NCI-H187 treated with DMSO at 0.1 percent for 48 hours (cell line): ENCODE data around the gene HOXC9.

Experiments used
- DNase-seq: peaks from one replicate; lab custom pipeline; 2025; lab: John Stamatoyannopoulos, UW

HOXC9 gene

DNA sequence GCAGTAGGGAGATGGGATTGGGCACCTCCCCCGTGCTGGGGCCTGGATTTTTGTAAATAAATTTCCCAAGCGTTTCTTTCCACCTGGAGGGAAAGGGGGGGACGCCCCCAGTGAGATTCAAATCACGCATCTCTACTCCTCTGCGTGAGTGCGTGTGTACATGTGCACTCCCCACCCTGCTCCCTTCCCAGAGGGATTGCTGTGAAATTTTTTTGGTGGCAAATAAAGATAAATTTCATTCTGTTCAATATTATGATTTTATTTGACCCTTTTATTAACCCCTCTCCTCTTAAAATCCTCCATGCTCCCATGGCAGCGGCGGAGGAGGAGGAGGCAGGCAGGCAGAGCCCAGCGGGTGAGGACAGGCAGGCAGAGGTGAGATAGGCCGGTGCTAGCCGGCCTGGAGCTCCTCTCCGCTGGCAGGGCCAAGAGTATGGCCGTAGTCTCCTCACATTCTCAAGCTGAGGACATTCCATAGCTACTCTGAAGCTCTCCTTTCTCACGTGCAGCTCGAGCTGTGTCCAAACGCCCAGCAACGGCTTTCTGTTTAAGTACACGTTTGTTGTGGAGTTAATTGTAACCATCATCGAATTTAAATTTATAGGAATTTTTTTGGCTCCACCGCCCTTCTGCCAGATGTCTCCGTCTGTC is 23.7 kb upstream of the HOXC9 start:
- no peak for DNase-seq

DNA sequence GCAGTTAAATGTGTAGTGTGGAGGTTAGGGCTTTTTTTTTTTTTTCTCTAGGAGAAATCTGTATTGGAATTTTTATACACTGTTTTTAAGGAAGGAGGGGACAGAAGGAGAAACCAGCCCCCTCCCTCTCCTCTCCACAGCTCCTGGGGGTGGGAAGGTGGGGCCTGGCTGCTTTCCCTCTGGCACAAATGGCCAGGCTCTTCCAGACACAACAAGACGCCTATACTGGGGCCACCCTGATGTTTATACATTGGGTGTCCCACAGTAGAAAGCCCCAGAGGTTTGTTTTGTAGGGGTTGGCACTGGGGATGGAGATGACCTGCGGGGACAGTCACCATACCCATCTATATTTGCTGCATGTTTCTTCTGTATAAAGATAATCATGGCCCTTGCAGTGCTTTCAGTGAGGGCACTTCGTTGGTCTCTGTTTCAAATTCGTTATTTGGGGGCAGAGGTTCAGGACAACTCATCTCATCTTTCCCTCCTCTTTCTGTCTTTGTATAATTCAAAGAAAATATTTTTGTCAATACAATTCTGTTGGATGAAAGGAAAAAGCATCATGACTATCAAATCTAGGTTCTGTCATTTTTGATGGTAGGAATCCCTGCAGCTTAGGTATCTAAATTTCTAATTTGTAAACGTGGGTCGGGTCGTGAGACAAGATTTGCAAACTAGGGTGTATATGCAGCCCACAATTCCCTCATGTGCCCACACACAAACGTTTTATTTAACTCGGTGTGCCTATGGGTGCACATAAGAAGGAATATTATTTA is 23.0 kb upstream of the HOXC9 start:
- DNase-seq: no peak

DNA sequence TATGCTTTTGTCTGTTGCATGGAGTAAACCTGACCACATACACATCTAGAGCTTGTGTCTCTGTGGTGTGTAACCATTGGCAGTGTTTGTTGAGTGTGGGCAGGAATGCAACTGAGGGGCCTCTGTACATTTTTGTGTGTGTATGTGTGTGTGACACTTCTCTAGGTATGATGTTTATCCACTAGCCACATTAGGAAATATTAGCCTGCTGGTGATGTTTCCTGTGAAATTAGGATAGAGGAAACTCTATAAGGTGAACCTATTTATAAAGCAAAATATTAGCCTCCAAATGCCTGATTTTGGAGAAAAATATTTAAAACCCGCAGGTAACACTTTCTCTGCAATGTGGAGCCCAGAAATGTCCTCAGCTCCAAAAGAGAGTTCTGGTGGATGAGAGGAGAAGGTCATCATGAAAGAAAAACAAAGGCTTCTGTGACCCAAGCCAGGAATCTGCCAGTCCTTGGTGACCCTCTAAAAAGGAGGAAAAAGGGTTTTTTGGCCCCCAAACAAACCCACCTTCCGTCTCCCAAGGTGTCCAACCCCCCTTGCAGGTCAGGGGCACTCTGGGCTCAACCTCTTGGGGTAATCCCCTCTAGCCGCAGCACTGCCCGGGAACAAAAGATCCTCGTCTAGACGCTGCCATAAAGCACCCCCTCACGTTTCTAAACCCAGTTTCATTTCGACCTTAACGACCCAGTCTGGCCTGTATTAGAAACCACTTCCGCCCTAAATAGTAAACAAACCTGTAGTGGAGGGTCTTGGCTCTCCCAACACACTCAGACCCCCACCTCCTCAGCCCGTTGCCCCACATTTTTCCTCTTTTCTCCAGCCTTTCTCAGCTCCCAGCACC is 22.1 kb upstream of the HOXC9 start:
- no peak for DNase-seq

DNA sequence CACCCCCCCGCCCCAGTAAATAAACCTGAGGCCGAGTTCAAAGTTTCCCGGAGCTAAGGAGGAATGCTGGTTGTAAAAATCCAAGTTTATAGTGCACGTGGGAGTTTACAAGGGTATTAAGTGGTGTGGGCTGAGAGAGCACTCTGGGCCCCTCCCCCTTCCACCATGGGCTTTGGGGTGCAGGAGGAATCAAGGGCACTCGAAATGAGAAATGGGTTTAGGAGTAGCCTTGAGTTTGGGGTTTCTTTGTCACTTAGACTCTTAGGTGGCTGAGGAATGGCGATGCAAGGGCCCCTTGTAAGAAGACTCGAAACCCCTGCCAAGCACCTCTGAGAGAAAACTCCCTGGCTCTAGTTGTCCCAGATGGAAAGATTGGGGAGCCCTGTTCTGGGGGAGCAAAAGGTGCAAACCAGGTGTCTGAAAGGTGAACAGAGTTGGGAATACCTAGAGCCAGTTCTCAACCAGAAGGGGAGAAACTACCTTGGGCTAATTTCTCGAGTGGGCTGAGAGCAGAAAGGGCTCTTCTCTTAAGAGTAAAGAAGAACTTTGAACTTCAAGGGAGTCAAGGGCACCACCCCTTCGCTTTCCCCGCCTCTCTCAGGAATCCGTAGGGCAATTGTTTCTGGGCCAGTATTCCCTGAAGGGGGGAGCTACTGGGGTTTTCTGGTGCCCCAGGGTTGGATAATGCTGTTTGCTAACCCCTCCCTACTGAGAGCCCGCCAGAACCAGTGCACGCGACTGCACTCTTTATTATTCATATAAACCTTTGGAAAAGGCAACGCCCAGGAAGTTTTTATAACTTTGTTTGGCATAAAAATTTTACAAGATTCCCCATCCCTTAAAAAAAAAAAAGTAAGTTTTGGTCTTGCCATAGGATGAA is 21.2 kb upstream of the HOXC9 start:
- DNase-seq: no peak

DNA sequence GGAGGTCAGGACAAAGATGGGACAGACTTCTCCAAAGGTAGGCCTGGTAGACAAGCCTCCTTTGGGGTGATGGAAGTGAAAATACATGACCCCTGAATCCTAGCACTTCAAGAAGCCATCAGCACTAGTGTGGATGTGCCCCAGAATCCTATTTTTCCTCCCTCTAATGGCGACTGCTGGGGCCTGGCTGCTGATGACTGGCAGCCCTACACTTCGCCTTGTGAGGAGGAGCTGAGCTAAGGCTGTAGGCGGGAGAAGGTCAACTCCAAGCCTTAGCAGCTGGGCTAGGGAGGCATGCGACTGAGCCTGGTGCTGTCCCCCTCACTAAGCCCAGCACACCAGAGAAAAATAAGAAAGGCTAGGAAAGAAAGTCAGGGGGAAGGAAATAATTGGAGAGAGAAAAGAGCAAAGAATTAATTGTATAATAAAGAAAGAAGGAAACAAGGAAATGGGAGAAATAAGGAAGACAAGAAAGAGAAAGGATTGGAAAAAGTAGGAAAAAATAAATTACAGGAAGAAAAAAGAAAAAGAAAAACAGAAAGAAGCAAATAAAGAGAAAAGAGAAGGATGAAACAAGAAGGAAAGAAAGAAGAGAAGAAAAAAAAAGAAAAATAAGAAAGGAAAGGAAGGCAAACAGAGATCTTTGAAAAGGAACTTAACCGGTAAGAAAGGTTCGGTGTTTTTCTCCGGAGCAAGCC is 19.7 kb upstream of the HOXC9 start:
- no peak for DNase-seq

DNA sequence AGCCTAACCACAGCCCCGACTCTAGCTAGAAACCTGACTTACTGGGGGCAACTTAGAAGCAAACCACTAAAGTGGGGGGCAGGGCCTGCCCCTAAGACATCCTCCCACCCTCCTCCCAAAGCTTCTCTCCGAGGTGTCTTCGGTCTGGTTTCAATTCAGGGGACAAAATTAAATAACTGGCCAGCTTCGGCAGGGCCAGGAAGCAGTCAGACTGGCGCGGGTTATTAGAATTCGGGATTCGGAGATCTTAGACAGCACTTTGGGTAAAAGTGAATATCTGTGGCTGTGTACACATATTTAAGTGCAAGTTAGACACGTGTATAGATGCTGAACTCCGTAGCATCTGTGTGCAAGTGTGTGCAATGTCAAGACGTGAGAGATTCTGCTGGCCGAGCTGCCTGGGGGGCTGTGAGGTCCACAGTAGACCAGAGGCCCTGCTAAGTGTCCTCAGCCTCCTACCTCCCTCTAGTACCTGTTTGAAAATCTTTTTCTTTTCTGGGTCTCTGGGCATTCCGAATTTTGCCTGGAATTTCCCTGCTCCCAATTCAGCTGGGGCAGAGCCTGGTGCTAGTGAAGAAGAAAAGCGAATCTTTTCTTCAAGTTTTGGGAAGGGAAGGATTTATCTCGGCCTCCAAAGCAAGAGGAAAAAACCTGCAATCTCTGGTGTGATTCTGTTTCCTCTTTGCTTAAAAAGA is 19.0 kb upstream of the HOXC9 start:
- no peak for DNase-seq

- no peak for DNase-seq
These were observed 18.1 kb upstream of the HOXC9 start for GRCh38 chr12:53981634-53982565.

DNA sequence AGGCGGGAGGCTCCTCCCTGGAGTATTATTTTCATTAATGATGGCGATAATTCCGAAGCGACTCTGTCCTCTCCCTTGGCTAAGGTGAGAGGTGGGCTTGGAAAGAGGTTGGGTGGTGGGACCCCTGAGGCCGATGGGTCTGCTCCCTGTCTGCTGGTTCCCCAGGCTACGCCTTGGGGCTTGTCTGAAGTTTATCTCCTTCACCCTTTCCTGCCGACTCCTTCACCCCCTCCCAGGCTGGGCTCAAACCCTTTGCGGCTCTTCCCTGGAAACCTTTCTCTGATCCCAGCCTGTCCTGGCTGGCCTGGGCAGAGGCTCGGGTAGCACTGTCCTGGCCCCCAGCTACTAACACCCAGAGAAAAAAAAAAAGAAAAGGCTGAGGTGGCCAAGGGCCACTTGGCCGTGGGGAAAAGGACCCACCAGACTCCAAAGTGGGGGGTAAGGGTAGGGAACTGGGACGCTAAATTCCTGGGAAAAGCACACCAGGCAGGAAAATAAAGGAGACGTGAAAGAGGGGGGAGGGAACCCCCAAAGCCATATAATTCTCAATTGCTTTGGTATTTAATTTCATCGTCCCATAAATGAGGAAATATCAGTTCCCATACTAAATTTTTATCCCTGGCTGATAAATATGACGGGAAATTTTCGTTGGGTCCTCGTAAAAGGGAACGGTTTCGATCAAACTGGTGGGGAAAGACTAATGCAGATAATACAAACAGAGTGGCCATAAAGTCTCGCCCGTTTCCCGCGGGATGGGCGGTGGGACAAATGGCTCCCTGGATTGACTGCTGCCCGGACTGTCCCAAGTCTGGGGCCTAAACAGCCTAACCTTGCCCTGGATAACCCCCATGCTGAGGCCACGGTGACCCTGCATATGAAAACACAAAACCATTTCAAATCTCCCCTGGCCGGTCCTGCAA is 17.1 kb upstream of the HOXC9 start:
- no peak for DNase-seq

DNA sequence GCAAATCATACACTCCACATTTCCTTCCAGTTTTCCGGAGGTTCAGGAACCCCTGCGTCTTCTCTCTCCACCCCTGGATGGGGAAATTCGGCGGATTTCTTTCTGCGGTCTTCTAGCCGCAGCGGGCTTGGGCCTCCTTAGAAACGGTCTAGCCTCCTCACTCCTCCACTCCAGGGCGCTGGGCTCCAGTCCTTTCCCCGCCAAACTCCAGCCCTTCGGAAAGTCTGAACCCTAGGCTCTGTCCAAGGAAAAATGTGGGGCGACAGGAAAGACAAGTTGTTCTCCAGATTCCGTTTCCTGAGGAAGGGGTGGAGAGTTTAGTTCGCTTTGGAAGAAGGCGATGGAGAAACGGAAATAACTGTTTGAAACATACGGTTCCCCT is 16.4 kb upstream of the HOXC9 start:
- no peak for DNase-seq

DNA sequence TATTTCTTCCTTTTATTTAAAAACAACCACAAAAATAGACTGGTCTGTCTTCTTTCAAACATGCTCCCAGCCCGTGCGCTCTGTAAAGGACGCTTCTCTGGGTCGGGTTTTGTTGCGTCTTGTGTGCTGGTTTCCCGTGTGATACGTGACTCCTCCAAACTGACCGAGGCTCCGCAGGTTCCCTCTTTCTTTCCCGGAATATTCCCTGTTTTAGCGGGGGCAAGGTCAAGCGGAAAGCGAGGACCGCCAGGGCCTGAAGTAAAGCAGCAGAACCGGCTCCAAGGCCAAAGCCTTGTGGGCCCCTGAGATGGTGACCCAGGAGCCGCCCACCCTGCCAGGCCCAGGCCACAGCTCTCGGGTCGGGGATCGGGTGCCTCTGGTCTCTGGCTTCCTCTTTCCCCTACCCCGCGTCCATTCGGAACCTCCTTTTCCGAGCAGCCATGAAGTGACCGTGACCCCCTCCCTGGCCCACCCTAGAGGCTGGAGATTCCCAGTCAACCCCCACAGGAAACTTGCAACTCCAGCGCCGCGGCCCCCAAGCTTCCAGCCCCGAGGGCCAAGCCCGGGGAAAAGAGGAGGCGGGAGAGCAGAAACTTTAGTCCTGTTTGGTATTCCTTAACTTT is 15.9 kb upstream of the HOXC9 start:
- DNase-seq: no peak

GRCh38 chr12:53984901-53985691 is 14.9 kb upstream of the HOXC9 start, which contains the start of gene HOXC10:
HOXC10 (plus strand) TSS chr12:53985146; CDS start chr12:53985260, 114 bp downstream.
- peak; percentile 94 for DNase-seq

DNA sequence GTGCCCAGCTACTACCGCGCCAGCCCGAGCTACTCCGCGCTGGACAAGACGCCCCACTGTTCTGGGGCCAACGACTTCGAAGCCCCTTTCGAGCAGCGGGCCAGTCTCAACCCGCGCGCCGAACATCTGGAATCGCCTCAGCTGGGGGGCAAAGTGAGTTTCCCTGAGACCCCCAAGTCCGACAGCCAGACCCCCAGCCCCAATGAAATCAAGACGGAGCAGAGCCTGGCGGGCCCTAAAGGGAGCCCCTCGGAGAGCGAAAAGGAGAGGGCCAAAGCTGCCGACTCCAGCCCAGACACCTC is 14.3 kb upstream of the HOXC9 start:
- DNase-seq: no peak

- no peak for DNase-seq
These were observed 13.8 kb upstream of the HOXC9 start for GRCh38 chr12:53985994-53986685.

GRCh38 chr12:53986686-53987483 is 13.1 kb upstream of the HOXC9 start:
- DNase-seq: no peak

- no peak for DNase-seq
These were observed 12.2 kb upstream of the HOXC9 start for GRCh38 chr12:53987787-53988230.
